ENCODE measurements around the gene DENND1A.
"Not testable (repeated sequence)": the region's sequence is repeated elsewhere in the genome, so short reads cannot be mapped to it uniquely, and the experiment has no call there.

DENND1A gene

DNA sequence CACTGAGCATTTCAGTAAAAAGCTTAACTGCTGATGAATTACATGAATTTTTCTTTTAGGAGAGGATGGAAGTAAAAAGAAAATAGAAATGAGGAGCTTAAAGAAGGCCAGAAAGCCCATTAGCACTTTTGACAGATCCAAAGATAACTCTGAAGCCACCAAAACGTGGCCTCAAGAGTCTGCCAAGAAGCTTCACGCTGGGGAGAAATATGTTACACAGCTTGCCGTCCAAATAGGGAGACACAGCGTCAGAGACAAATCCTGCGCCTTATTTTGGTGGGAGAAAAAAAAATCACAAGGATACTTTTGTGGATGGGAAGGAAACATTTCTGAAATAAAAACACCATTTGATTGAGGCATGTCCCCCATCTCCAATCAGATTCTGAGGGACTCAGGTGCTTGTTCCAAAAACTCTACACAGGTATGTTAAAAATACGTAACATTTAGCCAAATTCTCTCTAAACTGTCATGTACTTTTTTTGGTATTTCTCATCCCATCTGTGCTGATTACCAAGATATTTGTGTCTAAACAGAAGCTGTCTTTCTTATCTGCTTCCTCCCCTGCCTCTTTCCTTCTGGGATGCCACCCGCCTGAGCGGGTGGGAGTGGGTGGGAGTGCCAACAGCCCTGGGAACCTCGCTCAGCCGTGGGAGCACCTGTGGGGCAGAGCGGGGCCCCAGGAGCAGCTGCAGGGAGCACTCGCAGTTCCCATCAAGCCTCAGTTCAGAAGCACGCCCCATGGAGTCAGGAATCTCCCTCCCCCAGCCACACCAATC is 275.5 kb downstream of the DENND1A start:
- DNase-seq = no peak
- no peak for TF ChIP-seq GATA1 (IDR thresholded peaks at IDR 0.05; ENCODE audit: low read depth, low read length)
- no peak for TF ChIP-seq POLR2A (IDR thresholded peaks at IDR 0.05; ENCODE audit: low read length)

DNA sequence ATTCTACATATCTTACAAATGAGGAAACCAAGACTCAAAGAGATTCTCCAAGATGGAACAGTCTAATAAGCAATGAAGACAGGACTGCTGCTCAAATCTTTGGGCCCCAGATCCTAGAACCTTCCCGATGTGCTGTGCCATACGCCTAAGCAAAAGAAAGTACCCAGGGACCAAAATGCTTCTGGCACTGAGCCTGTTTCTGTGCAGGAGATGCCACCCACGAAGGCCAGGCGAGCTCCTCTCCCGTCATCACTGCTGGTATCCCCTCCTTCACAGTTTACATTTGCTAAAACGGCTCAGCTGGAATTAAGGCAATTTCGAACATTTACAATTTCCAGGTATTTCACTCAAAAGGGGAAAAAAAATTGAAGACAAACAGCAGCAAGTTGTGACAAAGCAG is 277.5 kb downstream of the DENND1A start:
- TF ChIP-seq GATA1 (IDR thresholded peaks at IDR 0.05; ENCODE audit: low read depth, low read length) = no peak
- no peak for TF ChIP-seq POLR2A (IDR thresholded peaks at IDR 0.05; ENCODE audit: low read length)

DNA sequence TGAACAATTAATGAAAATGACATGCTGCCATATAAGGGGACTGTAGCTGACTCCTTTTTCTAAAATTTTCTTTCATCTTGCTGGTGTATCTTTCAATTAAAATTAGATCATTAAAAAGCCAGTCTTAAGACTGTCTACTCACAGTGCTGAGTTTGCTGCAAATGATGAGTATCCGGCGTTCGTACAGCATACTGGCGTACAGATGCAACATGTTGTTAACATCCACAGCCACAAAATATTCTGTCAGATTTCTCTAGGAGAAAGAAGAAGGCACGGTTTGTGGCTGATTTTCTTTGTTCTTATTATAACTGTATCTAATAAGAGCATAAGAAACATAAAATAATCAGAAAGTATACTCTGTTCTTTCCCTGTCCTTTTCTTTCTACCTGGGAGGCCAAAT is 278.1 kb downstream of the DENND1A start:
- no peak for DNase-seq
- TF ChIP-seq POLR2A (IDR thresholded peaks at IDR 0.05; ENCODE audit: low read length) = no peak
- TF ChIP-seq GATA1 (IDR thresholded peaks at IDR 0.05; ENCODE audit: low read depth, low read length) = no peak

More for the DNA sequence above, 277.5 kb downstream of the DENND1A start:
- DNase-seq = no peak

DNA sequence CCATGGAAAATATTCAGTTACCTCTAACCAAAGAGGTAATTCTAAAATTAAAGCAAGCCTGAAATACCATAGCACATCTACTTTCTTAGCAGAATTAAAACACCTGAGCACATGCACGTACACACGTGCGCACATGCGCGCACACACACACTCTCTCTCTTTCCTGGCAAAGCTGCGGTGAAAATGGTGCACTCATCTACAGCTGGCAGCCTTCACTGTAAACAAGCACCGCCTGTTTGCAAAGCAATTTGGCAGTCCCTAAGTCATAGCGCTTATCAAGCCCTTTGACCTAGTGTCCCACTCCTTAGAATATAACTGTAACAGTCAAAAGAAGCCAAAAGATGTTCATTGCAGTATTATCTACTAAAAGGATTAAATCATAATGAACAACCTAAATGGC is 278.7 kb downstream of the DENND1A start:
- TF ChIP-seq POLR2A (IDR thresholded peaks at IDR 0.05; ENCODE audit: low read length) (no peak), GATA1 (IDR thresholded peaks at IDR 0.05; ENCODE audit: low read depth, low read length) (no peak)
- peak; percentile 6 to 7 for DNase-seq

DNA sequence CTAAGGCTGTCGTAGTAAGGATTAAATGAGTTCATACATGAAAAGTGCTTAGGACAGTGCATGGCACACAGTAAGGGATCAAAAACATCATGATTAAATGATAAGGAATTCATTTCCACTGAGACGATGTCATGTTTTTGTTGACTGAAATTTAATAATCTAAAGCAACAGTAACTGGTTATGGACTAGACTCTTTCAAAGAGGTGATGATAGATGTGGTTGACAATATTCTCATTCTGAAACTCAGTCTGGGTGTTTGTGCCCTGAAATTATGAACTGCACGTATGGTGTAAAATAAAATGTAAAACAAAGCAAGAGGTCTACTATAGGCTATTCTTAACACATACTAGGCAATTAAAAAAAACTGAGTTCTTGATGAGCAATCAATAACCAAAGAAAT is 280.0 kb downstream of the DENND1A start:
- TF ChIP-seq GATA1 (IDR thresholded peaks at IDR 0.05; ENCODE audit: low read depth, low read length) = no peak
- no peak for TF ChIP-seq POLR2A (IDR thresholded peaks at IDR 0.05; ENCODE audit: low read length)
- DNase-seq = no peak

DNA sequence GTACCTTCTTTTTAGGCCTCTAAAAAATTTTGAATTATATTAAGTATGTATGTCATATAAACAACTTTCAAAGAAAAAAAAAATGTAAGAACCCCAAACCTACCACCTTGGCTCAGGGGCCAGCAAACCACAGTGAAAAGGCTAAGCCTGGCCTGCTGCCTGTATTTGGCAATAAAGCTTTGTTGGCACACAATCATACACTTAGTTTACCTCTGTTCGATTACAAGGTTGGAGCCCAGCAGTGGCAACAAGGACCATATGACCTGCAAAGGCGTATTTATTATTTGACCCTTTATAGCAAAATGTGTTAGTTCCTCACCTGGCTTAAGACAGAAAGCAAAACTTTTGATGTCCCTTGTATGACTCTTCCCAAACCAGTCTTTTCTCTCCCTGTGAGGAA is 282.8 kb downstream of the DENND1A start:
- no peak for DNase-seq
- TF ChIP-seq GATA1 (IDR thresholded peaks at IDR 0.05; ENCODE audit: low read depth, low read length) (no peak), POLR2A (IDR thresholded peaks at IDR 0.05; ENCODE audit: low read length) (no peak)

DNA sequence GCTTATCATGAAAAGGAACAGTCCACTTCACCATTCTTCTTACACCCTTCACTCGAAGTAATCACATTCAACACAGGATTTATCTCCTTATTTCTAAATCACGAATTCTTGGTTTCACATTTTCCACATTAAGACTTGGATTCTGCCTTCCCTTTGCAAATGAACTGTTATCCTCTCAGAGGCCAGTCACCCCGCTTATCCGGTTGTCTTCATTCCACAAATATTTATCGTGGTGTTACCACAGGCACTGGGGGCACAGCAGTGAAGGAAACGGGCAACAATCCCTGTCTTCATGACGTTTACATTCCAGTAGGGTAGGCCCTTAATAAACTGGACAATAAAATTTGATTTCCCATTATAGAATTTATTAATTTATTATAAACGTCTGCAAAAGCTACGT is 284.2 kb downstream of the DENND1A start:
- no peak for DNase-seq
- TF ChIP-seq GATA1 (IDR thresholded peaks at IDR 0.05; ENCODE audit: low read depth, low read length) (no peak), POLR2A (IDR thresholded peaks at IDR 0.05; ENCODE audit: low read length) (no peak)

DNA sequence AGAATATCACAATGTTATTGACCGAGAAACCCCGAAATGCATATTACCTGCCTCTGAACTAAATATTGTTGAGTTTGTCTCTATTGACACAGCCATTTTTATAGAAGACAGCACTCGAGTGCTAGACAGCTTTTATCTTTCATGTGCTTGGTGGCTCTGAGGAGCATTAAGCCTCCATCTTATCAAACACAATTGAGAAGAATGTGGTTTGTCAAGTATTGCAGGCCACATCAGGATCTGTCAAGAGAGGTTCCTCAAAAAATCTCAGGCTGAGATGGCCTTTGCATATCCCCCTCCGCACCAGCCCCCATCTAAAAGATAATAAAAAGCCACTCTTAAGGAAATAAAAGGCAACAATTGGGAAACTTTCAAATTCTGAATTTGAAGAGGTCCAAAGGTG is 284.8 kb downstream of the DENND1A start:
- no peak for DNase-seq

DNA sequence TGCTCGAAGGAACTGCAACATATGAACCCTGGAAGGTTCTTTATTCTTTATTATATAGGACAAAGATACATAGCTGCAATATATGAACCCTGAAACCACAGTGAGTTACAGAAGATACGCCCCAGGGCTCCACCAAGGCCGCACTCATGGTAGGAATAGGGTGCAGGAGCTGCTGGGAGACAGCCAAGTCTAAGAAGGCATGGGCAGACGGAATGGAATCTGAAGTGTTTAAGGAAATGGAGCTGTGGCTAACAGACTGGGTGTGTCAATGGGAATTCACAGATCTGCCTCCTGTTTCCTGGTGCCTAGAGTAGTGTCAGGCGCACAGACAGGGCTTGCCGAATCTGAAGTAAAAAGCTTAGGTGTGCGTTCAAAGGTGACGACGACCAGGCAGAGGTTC is 286.4 kb downstream of the DENND1A start:
- no peak for DNase-seq
- TF ChIP-seq GATA1 (IDR thresholded peaks at IDR 0.05; ENCODE audit: low read depth, low read length) = no peak
- no peak for TF ChIP-seq POLR2A (IDR thresholded peaks at IDR 0.05; ENCODE audit: low read length)

More for the DNA sequence above, 284.8 kb downstream of the DENND1A start:
- TF ChIP-seq GATA1 (IDR thresholded peaks at IDR 0.05; ENCODE audit: low read depth, low read length) = no peak
- no peak for TF ChIP-seq POLR2A (IDR thresholded peaks at IDR 0.05; ENCODE audit: low read length)

DNA sequence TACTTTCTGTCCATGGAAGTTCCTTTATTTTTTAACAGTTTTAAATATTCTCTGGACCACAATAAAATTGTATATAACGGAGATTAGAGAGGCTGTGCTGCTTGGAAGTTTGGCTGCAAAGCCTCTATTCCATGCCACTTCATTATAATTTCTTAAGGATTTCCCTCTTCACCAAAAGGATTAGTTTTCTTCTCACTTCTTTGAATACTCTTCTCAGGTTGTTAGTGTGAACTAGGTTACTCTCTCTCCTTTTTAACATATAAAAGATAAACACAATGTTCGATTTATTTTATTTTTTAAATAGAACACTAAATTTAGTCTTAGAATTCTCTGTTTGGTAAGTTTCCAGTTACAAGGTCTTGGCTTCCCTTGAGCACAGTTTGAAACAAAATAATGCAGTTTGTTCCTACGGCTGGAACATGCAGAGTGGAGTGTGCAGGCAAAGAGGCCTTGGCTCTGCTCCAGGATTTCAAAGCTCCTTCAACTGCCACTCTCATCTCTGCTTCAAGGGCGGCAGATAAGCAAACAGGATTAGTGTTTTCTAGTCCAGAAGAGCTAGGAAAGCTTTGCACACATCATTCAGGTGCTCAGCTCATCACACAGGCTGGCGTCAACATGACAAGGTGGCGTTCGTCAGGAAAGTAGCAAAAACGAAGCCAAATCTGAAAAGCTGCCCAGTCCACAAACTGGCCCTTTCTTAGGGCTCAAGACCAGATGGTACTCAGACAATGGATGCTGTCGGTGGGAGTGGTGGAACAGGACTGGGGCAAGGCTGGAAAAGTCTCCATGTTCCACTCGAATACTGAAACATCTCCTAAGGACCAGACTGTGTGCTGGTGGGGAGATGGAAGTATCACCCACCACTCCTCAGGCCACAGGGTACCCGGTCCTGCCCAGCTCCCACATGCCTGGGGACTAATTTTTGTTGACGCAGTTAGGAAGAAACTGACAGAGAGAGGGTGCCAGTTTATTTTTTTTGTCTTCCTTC is 287.3 kb downstream of the DENND1A start:
- DNase-seq = peak; percentile 42 to 54
- TF ChIP-seq POLR2A (IDR thresholded peaks at IDR 0.05; ENCODE audit: low read length) = no peak
- TF ChIP-seq GATA1 (IDR thresholded peaks at IDR 0.05; ENCODE audit: low read depth, low read length) = no peak

DNA sequence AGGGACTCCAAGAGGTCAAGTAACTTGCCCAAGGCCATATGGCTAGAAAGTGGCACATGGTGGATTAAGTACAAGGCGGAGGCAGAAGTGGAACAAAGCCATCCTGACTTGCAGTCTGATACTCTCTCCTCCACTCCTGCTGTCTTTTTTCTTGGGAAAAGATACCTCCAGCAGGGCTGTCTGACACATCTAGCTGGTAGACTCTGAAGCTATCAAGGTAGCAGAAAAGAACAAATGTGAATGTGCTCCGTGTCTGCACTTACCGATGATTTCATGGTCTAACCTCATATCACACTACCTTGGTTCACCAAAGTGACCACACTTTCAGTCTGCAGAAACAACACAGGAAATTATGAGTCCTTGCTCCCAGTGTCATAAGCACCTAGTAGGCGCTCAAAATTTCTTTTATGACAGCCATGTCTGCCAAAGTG is 289.1 kb downstream of the DENND1A start:
- DNase-seq = no peak
- TF ChIP-seq POLR2A (IDR thresholded peaks at IDR 0.05; ENCODE audit: low read length) = no peak
- TF ChIP-seq GATA1 (IDR thresholded peaks at IDR 0.05; ENCODE audit: low read depth, low read length) = no peak

DNA sequence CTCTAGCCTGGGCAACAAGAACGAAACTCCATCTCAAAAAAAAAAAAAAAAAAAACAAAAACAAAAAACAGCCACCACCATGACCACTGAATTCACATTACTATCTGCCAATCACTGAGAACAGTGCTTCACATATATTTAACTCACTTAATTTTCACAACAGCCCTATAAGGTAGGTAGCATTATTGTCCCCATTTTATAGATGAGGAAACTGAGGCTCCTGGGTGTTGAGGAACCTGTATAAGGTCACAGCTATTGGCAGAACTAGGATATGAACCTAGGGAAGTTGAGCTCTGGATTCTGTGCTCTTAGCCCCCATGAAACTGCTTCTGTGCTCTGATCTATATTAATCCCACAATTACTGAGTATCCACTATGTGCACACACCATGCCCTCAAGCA is 290.2 kb downstream of the DENND1A start:
- TF ChIP-seq POLR2A (IDR thresholded peaks at IDR 0.05; ENCODE audit: low read length) (no peak), GATA1 (IDR thresholded peaks at IDR 0.05; ENCODE audit: low read depth, low read length) (no peak)
- no peak for DNase-seq

DNA sequence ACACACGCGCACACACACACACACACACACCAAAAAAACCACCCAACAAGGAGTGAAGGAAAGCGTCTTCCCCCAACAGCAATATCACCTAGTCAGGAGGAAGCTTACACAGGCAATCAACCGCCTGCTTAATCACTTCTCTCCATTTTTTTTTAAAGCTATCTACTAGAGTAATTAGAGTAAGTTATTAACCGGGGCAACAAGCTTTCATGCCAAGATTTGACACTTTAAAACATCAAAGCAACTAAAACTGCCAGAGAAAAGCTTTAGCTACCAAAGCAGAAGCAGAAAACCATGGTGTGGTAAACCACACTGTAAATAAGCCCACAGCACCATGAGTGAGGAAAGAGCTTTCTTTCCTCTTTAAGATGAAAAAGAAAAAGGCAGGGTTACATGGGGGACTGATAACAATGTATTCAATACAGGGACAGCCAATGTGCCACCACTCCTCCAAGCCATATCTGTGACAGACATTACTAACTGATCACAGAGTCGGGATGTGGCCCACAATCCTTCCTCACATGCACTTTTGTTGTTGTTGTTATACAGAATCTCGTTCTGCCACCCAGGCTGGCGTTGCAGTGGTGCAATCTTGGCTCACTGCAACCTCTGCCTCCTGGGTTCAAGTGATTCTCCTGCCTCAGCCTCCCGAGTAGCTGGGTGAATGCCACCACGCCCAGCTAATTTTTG is 291.8 kb downstream of the DENND1A start:
- peak; percentile 11 to 56 for DNase-seq
- TF ChIP-seq GATA1 (IDR thresholded peaks at IDR 0.05; ENCODE audit: low read depth, low read length) (no peak), POLR2A (IDR thresholded peaks at IDR 0.05; ENCODE audit: low read length) (no peak)

DNA sequence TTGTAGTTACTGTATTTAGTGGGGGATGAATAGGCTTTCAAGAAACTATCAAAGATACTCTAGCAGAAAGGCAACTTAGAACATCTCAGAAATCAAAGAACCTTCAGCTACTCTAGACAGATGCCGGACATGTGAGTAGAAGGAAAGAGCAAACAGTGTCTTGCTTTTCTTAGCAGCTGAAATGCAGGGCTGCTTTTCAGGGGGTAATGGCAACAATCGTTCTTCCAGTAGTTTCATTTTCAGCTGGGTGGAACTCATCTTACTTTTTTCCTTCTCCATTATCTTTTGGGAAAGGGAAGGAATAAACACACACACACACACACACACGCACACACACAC is 292.4 kb downstream of the DENND1A start:
- no peak for TF ChIP-seq POLR2A (IDR thresholded peaks at IDR 0.05; ENCODE audit: low read length)
- TF ChIP-seq GATA1 (IDR thresholded peaks at IDR 0.05; ENCODE audit: low read depth, low read length) = no peak
- no peak for DNase-seq

DNA sequence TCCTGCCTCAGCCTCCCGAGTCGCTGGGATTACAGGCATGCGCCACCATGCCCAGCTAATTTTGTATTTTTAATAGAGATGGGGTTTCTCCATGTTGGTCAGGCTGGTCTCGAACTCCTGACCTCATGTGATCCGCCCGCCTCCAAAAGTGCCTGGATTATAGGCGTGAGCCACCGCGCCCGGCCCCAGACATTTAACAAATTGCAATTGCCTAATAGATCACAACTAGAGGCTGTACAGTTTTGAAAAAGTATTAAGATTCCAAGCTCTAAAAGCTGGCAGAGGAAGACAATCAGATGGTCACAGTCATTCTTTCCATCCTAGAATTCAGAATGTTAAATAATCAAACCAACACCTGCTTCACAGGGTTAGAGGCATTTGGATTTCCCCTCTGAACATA is 293.1 kb downstream of the DENND1A start:
- not testable (repeated sequence) for DNase-seq
